Raji (cell line): ENCODE measurements around the gene CD209.

Source experiments
- POLR2A ChIP-seq: IDR thresholded peaks from 2 replicates; pipeline ENCODE4 v1.6.1; 2011; ENCODE audit warnings: low read depth, low read length, control low read depth; ENCODE audit not compliant: insufficient read depth

Gene CD209

GRCh38 chr19:7744199-7744786, 3.0 kb downstream of the CD209 start:
- no peak for TF ChIP-seq POLR2A

GRCh38 chr19:7743425-7743841, 3.9 kb downstream of the CD209 start:
- no peak for TF ChIP-seq POLR2A

GRCh38 chr19:7742991-7743390, 4.3 kb downstream of the CD209 start:
- no peak for TF ChIP-seq POLR2A

GRCh38 chr19:7742575-7742974, 4.8 kb downstream of the CD209 start:
- TF ChIP-seq POLR2A, result no peak

- TF ChIP-seq POLR2A, result no peak
Measured at GRCh38 chr19:7740682-7741054, 6.7 kb downstream of the CD209 start.

- no peak for TF ChIP-seq POLR2A
Measured at GRCh38 chr19:7739801-7740681, 7.3 kb downstream of the CD209 start.

GRCh38 chr19:7739211-7739755, 8.1 kb downstream of the CD209 start:
- no peak for TF ChIP-seq POLR2A

- TF ChIP-seq POLR2A, result no peak
Measured at GRCh38 chr19:7738023-7738422, 9.3 kb downstream of the CD209 start.

- no peak for TF ChIP-seq POLR2A
Measured at GRCh38 chr19:7737215-7737614, 10.1 kb downstream of the CD209 start.

GRCh38 chr19:7736148-7736547, 11.2 kb downstream of the CD209 start:
- no peak for TF ChIP-seq POLR2A

GRCh38 chr19:7734220-7735203, 12.8 kb downstream of the CD209 start:
- no peak for TF ChIP-seq POLR2A

- no peak for TF ChIP-seq POLR2A
Measured at GRCh38 chr19:7733376-7733775, 14.0 kb downstream of the CD209 start.

GRCh38 chr19:7732045-7732444, 15.3 kb downstream of the CD209 start, which contains the start of gene CLEC4G:
Gene CLEC4G, minus strand, starts transcription at chr19:7732110. Its CDS starts 8 bp downstream, at chr19:7732102.
- no peak for TF ChIP-seq POLR2A

- TF ChIP-seq POLR2A, result no peak
Measured at GRCh38 chr19:7731615-7732014, 15.7 kb downstream of the CD209 start.

GRCh38 chr19:7731218-7731595, 16.1 kb downstream of the CD209 start:
- no peak for TF ChIP-seq POLR2A
